Amygdala (tissue), 56 donors: ENCODE measurements around the gene TBC1D2.

Source experiments
- DNase-seq, 56 donors: peaks; one replicate each; lab custom pipeline; 2025; lab: John Stamatoyannopoulos, UW

The TBC1D2 gene

GRCh38 chr9:98219364-98219716 lies 36.1 kb downstream of the TBC1D2 start:
- no peak for DNase-seq

GRCh38 chr9:98218562-98219363 lies 36.7 kb downstream of the TBC1D2 start:
- no peak for DNase-seq

DNA sequence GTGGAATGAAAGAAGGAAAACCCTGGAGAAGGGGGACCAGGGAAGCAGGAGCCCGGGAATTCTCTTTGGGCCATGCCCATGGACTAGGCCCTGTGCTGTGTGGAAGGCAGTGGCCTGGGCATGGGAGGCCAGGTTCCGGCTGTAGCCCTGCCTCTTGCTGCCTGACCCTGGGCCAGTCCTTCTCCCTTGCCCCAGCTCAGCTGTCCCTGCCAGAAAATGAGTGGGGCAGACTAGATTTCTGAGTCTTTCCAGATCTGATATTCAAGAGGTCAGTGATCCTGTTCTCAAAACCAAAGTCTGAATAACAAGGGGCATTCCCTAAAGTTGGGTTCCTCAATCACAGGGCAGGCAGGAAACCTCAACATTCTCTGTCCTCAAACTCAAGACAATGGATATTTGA lies 38.2 kb downstream of the TBC1D2 start:
- DNase-seq = no peak

- DNase-seq = no peak
Measured at GRCh38 chr9:98216391-98216790, 39.1 kb downstream of the TBC1D2 start.

DNA sequence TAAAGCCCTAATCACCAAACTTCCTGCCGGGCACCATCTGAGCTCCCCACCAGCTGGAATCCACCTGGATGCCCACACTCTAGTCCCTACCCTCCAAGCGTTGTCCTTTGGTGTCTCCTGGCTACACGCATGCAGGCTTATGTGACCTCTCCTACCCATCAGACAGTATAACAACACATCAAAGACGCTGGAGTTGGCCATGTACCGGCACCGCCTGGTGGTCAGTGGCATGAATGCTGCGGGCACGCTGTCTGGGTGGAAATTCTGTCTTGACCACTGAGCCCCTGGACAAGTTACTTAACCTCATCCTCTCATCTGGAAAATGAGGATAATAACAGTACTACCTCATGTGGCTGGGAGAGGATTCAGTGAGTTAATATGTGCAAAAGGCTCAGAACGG lies 39.6 kb downstream of the TBC1D2 start:
- DNase-seq = peak in 2 of 56 donors; percentile 7 to 14

- DNase-seq = no peak
Measured at GRCh38 chr9:98215271-98215670, 40.2 kb downstream of the TBC1D2 start.

DNA sequence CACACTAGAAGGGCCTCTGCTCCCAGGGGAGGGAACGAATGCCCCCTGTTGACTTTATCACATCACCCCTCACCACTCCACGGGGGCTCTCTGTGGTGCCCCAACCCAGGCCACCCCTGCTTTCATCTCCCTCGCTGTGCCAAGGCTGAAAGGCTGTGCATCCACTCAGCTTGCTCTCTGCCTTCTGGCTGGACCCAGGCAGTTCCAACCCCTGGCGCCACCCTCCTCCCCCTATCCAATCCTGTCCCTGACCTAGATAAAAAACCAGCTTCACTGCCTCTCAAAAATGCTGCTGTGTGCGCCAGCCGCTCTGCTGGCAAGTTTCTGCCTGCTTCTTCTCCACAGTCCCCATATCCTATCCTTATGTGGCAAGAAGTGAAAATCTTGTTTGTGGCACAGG lies 40.6 kb downstream of the TBC1D2 start:
- peak in 10 of 56 donors; percentile 4 to 27 (median 12) for DNase-seq

- DNase-seq = no peak
Measured at GRCh38 chr9:98211260-98211659, 44.2 kb downstream of the TBC1D2 start.

DNA sequence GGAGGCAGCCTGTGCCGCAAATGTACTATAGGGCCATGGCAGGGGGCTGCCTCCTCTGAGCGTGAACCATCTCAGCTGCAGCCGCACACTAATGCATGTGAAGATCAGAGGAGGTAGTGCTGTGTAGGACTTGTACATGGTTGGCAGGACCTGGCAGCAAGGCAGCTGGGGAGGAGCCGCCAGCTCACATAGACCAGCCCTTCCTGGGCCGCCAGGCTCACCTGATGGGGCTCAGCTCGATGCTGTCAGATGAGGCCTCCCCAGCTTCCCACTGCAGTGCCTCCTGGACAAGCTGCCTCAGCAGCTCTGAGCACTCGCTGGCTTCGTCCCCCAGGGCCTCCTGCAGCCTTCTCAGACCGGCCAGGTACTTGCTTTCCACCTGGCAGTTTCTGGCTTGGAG lies 45.0 kb downstream of the TBC1D2 start:
- no peak for DNase-seq

DNA sequence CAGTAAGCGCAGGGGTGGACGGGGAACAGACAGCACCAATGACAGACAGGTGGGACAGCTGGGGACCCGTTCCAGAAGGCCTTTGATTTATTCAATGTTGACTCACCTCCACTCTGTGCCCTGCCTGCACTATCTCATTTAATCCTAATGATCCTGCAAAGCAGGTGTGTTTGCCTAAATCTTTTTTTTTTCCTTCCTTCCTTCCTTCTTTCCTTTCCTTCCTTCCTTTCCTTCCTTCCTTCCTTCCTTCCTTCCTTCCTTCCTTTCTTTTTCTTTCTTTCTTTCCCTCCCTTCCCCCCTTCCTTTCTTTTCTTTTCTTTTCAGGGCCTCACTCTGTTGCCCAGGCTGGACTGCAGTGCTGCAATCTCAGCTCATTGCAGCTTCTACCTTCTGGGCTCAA lies 45.9 kb downstream of the TBC1D2 start:
- DNase-seq = no peak

- no peak for DNase-seq
Measured at GRCh38 chr9:98208635-98209034, 46.8 kb downstream of the TBC1D2 start.

DNA sequence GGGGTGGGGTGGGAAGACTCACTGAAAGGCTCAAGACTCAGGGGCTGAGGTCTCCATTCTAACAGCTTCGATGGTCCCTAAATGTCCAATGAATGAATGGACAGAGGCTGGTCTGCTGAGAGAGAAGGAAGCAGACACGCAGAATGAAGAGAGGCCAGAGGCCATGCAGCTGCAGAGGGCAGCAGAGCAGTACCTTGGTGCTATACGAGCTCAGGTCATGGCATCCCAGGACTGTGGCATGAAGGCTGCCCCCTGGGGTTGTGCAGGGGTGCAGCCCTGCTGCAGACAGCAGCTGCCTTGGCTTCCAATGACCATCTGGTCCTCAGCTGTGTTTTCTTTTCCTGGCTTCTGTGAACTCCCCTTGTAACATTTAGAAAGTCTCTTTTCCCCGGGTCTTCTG lies 47.8 kb downstream of the TBC1D2 start:
- no peak for DNase-seq

GRCh38 chr9:98206754-98207153 lies 48.7 kb downstream of the TBC1D2 start:
- DNase-seq = no peak

DNA sequence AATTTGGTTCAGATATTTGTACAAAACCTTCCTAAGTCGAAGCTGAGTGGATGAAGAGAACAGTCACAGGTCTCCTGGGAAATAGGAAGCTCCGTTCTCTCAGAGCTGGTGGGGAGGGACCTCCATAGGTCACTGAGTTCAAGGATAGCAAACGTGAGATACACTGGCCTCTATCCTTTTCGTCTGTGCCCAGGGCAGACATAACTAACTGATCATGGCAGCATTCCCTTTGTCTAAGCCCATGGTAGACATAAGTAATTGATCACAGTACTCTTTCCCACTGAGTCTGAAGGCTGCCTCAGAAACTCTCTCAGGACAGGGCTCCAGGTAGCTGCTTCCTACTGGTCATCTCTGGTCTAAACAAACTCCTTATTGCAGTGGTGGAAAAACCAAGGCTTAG lies 50.8 kb downstream of the TBC1D2 start:
- DNase-seq = no peak

GRCh38 chr9:98203153-98203552 lies 52.3 kb downstream of the TBC1D2 start:
- no peak for DNase-seq

DNA sequence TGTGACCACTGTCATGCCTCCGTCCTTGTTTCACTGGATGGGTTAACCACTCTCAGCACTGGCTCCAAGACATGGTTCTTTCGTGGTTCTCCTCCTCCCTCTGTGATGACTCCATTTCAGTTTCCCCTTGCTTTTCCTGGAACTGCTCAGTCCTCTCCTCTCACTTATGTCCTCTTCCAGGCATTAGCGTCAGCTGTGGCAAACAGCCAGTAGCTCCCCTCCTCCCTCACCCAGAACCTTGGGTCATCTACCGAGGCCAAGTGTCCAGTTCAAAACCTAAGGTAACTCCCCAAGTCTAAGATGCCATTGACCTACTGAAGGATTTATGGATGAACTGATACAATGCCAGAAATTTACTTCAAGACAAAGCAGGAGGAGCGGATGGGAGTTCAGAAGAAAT lies 53.2 kb downstream of the TBC1D2 start:
- DNase-seq = no peak

GRCh38 chr9:98201749-98202148 lies 53.7 kb downstream of the TBC1D2 start:
- no peak for DNase-seq

DNA sequence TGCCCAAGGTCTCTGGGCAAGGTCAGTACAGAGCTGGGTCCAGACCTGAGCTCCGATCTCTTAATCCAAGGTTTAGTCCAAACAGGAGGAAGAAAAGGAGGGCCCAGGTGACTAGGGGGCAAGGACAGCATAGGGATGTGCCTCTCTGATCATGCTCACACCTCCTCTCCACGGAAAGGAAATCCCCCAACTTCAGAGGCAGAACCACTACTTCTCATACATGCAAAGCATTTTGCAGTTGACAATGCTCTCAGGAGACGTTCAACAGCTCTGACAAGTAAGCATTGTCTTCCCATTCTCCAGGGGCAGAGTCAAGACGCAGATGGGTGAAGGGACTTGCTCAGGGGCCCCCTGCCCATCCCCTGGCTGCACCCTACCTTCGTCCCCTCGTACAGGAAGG lies 54.3 kb downstream of the TBC1D2 start:
- no peak for DNase-seq

DNA sequence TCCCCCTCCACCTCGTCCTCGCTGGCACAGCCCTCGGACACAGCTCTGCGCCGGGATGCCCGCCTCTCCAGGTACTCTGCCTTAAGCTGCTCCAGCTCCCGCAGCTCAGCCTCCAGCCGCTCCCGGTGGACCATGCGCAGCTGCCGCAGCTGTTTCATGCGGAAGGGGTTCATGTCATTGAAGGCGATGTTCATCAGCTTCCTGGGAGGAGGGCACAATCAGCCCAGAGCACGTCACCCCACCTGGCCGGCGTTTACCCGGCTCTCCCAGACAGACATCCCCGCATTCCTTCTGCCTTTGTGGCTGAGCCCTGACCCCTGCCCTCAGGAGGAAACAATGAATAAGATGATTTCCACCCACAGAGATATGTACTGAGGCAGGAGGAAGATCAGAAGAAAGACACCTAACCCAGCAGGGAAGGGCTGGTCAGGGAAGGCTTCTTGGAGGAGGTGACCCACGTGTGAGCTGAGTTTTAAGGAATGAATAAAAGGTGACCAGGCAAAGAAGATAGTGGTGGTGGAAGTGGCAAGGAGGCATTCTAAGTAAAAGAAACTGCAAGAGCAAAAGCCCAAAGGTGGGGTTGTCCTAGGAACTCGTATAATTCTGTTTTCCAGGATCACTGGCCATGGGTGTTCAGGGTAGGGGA lies 55.9 kb downstream of the TBC1D2 start:
- no peak for DNase-seq

- no peak for DNase-seq
Measured at GRCh38 chr9:98195671-98196070, 59.8 kb downstream of the TBC1D2 start.

- DNase-seq = no peak
Measured at GRCh38 chr9:98193336-98193944, 62.0 kb downstream of the TBC1D2 start.
